Liver (tissue), 3 donors: ENCODE measurements around the gene RFC4.

Experiments
- CTCF ChIP-seq: fragments of 150-350 bp; IDR thresholded peaks from 2 replicates; pipeline ENCODE4 v1.5.1; 2017; ENCODE audit warnings: improper control_type of control experiment, low read depth, low read length; ENCODE audit not compliant: missing input control
- GABPA ChIP-seq, 2 donors: IDR thresholded peaks in 1 of 2; conservative IDR thresholded peaks in 1 of 2; 2 replicates each; pipeline ENCODE4 v1.6.1; 2016; ENCODE audit warnings: antibody characterized with exemption in 2 of 2, mild to moderate bottlenecking in 1 of 2, moderate library complexity in 1 of 2
- JUND ChIP-seq, 2 donors: IDR thresholded peaks; 2 replicates each; pipeline ENCODE4 v1.6.1; 2016; ENCODE audit warnings: antibody characterized with exemption in 2 of 2
- RAD21 ChIP-seq, 2 donors: IDR thresholded peaks; 2 replicates each; pipeline ENCODE4 v1.6.1; 2016; ENCODE audit warnings: antibody characterized with exemption in 2 of 2, mild to moderate bottlenecking in 2 of 2
- REST ChIP-seq: IDR thresholded peaks from 2 replicates; pipeline ENCODE4 v1.6.1; 2016; ENCODE audit warnings: antibody characterized with exemption, mild to moderate bottlenecking
- SP1 ChIP-seq: IDR thresholded peaks from 2 replicates; pipeline ENCODE4 v1.6.1; 2018; ENCODE audit warnings: antibody characterized with exemption, mild to moderate bottlenecking
- donor health status: healthy.
- donor health status: healthy.

- TF ChIP-seq CTCF (no peak), REST (no peak), RAD21 (IDR thresholded peaks at IDR 0.05) (no peak), JUND (IDR thresholded peaks at IDR 0.05) (no peak), SP1 (no peak), GABPA (IDR thresholded peaks at IDR 0.05 in 1 of 2, conservative IDR thresholded peaks at IDR 0.05 in 1 of 2) (no peak)
These were observed 17.1 kb upstream of the RFC4 start for GRCh38 chr3:186823386-186823785.
